Kidney capillary endothelial cell (primary cell): ENCODE results near the gene KLRF1.
A peak's percentile ranks its signal among the peaks of the same experiment; 100 is the strongest.
"Not testable (repeated sequence)": the region's sequence is repeated elsewhere in the genome, so short reads cannot be mapped to it uniquely, and the experiment has no call there.

Experiments used
- DNase-seq: peaks from one replicate; pipeline ENCODE4 v3.0.0-alpha.2; 2018; ENCODE audit warnings: low spot score

KLRF1 gene

DNA sequence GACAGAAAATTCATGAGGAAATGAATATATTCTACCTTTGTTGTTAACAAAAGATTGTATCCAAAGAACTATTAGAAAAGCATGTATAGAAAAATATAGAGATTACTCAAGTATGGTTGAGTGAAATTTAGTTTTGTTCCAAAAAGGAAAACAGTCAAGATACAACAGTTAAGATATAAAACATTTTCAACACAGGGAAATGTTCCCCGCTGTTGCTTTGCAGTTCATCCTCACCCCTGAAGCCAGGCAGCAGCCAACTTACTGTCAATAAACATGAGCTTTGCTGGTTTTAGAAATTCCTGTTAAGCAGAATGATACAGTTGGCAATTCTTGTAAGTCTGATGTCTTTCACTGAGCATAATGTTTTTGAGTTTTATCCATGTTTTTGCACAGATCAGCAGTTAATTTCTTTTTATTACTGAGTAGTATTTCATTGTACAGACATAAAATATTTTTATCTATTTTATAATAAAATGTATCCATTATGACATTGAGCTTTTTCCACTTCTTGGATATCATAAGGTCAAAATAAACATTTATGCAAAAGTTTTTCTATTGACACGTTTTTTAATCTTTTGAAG lies 43.1 kb downstream of the KLRF1 start:
- peak; percentile 20 for DNase-seq

DNA sequence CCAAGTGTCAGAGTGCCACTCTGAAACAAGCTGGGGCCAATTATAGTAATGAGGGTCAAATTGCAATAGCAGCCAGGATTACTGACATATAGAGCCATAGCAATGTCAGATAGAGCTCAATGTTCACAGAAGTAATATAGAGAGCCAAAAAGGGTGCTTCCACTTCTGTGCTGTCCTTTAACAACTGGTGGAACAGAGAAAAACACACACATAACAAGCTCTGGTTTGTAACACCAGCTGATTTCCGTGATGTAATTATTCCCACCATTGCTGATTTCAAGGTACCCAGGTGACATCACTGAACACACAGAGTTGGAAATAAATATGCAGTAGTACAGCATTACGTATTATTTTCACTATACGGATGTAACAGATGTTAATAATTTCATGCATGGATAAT lies 44.9 kb downstream of the KLRF1 start:
- no peak for DNase-seq

DNA sequence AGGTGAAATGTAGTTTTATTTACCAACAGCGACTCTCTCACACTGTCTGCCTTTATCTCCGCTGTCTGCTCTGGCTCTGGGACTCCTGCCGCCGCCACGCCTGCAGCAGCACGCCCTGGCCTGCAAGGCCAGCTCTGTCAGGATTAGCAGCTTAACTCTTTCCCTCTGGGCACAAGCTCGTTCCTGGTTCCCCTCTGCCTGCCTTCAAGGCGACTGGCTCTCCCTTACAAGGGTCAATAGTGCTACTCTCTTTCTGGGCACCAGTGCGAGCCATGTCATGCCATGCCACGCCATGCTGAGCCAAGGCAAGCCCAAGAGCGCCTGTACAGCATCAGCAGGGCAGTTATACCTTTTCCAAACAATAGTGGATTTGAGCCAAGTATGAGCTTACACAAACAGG lies 45.5 kb downstream of the KLRF1 start:
- DNase-seq = no peak

DNA sequence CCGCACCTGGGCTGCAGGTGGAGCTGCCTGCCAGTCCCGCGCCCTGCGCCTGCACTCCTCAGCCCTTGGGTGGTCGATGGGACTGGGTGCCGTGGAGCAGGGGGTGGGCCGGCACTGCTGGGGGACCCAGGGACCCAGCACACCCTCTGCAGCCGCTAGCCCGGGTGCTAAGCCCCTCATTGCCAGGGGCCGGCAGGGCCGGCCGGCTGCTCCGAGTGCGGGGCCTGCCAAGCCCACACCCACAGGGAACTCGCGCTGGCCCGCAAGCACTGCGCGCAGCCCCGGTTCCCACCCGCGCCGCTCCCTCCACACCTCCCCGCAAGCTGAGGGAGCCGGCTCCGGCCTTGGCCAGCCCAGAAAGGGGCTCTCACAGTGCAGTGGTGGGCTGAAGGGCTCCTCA lies 48.8 kb downstream of the KLRF1 start:
- DNase-seq = not testable (repeated sequence)

DNA sequence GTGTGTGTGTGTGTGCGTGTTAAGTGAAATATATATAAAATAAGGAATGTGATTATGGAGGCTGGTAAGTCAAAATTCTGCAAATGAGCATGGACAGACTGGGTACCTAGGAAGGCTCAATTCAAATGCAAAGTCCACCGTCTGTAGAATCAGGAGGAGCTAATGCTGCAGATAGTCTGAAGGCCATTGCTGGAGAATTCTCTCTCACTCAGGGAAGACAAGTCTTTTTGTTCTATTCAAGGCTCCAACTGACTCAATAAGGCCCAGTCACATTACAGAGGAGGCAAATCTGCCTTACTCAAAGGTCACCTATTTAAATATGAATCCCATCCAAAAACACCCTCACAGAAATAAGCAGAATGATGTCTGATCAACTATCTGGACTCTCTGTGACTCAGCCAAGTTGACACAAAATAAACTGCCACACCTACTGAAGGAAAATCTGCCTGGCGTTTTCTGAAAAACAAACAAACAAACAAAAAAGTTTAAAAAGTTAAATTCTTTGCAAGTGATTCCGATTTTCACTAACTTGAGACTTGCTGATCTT lies 53.3 kb downstream of the KLRF1 start:
- no peak for DNase-seq

DNA sequence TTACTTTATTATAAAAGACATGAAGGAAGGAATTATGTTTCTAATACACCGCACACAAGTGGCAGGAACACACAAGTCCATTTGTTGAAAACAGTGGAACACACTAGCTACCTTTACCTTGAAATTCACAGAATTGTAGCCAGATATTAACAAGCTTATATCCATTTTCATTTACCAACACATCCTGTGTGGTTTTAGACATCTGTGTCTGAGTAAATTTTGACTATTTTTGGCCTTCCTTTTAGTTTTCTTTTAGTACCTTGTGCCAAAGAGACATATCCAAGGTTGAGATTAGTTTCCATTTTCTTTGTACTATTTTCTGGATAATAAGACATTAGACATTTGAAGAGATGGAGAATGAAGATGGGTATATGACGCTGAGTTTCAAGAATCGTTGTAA lies 54.0 kb downstream of the KLRF1 start, which contains the start of gene KLRF2:
TSS of gene KLRF2 (plus strand) at position 244 of the 400 bp plus-strand sequence. CDS start at position 351, 107 bp downstream.
- no peak for DNase-seq

DNA sequence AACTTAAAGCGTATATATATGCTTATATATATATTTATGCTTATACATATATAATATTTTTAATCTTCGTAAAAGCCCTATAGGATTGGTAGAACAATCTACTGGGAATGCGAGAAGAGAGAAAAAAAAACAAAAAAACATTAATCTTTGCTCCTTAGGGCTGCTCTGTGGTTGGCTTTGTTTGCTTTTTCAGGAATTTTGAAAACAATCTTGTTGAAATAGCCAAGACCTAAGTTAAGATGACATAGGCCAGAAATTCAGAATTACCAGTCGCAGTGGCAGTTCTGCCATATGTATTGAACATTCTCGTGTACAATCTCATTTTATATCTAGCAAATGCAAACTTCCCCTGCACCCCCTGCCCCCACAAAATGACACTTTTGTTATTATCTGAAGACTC lies 54.7 kb downstream of the KLRF1 start:
- no peak for DNase-seq

DNA sequence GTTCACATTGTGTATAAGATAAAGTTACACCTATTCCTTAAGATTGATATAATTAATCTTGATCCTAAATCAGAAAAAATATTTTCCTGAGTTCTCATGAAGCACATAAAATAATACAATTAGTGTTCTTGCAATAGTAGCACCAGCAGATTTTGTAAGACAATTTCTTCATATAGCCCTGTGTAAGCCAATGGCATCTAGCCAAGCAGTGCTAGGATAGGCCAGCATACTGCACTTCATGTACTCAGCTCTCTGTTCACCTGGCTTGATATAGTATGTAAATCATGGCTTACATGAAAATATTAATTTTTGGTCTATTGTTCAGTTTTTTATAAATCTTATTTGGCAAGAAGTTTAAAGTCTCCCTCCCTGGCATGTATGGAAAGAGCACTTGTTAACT lies 55.9 kb downstream of the KLRF1 start:
- no peak for DNase-seq

DNA sequence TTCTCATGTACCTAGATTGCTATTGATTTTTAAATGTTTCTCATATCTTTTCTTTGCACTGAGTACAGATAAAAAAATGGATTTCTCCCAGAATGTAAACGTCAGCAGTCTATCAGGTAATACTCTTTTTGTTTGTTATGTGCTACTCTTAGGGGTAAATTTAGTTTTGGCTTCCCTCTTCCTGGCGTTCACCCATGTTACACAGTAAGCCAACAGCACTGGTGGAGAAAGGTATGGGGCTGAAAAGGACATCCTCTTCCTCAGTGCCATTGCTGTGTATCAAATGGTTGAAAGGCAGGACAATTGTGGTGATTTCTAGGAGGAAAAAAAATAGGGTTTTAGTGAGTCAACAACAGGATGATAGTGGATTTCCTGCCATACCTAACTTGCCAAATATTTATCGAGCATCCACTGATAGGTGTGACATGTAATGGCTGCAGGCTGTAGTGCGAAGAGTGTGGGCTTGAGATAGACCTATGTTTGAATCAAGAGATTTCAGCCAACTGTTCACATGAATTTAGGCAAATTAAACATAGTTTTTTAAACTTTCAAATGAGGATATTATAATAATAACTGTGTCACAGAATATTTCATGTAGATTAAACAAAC lies 61.5 kb downstream of the KLRF1 start:
- no peak for DNase-seq
